ENCODE data around the gene CRYGN. TPM values are rescaled to one million over a fixed set of nuclear protein-coding genes. Genes with fewer than 3 reads are reported as not detected.

CRYGN gene
- under 1 TPM in 1 of 2 donors, not detected in 1; 0.35 TPM for total RNA-seq

DNA sequence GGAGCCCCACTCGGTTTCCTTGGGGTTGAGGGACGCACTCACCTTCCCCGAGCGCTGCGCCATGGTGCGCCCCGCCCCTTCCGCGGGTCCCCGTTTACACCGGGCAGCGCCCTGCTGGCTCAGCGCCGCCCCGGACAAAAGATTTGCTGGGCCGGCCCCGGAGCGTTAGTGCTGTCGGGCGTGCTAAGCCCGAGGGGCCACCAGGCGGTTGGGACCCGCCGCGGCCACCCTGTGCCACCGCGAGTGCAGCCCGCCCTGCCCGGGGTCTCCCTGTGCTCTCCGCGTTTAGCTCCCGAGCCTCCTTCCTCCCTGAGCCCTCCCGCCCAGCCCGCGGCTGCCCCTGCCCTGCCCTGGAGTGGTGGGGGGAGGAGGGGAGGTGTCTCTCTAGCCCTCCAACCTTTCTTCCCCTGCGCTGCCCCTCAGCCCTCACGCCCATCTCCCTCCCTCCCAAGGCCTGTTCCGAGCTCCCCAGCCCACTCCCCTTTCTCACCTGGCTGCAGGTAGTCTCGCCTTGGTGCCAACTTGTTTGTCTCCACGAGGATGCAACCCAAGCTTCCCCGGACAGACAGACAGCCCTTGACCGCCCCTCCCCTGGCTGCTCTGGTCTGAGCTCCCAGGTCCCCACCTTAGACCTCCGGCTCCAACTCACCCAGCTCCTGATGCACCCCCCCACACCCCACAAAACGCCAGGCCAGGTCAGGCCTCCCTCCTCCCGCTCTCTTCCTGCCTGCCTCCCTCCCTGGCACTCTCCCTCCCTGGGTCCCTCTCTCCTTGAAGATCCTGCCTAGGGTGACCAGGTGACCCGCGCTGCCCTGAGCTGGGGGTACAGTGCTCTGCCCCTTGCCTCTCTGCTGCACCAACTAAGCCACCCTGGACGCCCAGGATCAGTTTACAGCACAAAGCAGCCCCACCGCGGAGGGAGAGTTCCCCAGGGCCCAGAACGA is at the start of gene CRYGN:
Gene CRYGN, minus strand, starts transcription at position 287 of the 944 bp plus-strand sequence. Its CDS starts 224 bp downstream, at position 63.
- H3K4me1 ChIP-seq (ENCODE audit: control insufficient read depth in 1 of 2, low read depth in 2 of 2), result peaks cover 38 to 57% of the 10 kb centered on the region in 2 donors
- H3K27me3 ChIP-seq (replicated peaks; ENCODE audit: insufficient read depth), result no peaks in the 10 kb centered on the region
- no peaks in the 10 kb centered on the region for H3K36me3 ChIP-seq
- H3K4me3 ChIP-seq, result peak within 1 kb of the TSS; percentile 45
- no peaks in the 10 kb centered on the region for H3K9me3 ChIP-seq
- DNase-seq (ENCODE audit: low spot score) (no peak), ATAC-seq (ENCODE audit: insufficient number of reproducible peaks, low FRiP score, low read depth) (no peak)
- TF ChIP-seq CTCF (IDR thresholded peaks at IDR 0.05), result no peak
- peak within 1 kb of the TSS; percentile 21 to 55 for H3K27ac ChIP-seq

DNA sequence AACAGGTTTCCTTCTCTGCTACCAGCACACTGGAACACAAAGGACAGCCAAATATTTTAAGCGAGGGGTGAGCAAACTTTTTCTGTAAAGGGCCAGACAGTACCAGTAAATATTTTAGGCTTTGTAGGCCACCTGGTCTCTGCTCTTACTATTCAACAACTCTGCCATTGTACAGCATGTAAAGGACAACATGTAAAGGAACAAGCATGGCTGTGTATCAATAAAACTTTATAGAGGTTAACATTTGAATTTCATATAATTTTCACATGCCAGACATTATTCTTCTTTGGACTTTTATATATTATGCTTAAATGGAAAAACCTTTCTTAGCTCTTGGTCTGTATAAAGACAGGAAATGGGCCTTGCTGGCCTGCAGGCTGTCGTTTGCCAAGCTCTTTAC is 49.6 kb upstream of the CRYGN start:
- Histone ChIP-seq H3K4me3 (no peak overlapping the region), H3K4me1 (ENCODE audit: control insufficient read depth in 1 of 2, low read depth in 2 of 2) (peaks cover 24 to 72% of the 10 kb centered on the region in 2 donors), H3K27ac (no peak overlapping the region), H3K36me3 (peaks cover 6% of the 10 kb centered on the region), H3K9me3 (no peaks in the 10 kb centered on the region), H3K27me3 (replicated peaks; ENCODE audit: insufficient read depth) (no peaks in the 10 kb centered on the region)
- no peak for DNase-seq (ENCODE audit: low spot score)
- no peak for ATAC-seq (ENCODE audit: insufficient number of reproducible peaks, low FRiP score, low read depth)
- no peak for TF ChIP-seq CTCF (IDR thresholded peaks at IDR 0.05)

GRCh38 chr7:151488096-151488495 is 48.2 kb upstream of the CRYGN start:
- Histone ChIP-seq H3K27me3 (replicated peaks; ENCODE audit: insufficient read depth) (no peaks in the 10 kb centered on the region), H3K36me3 (peaks cover 11% of the 10 kb centered on the region), H3K4me1 (ENCODE audit: control insufficient read depth in 1 of 2, low read depth in 2 of 2) (peaks cover 20 to 68% of the 10 kb centered on the region in 2 donors), H3K4me3 (no peak overlapping the region), H3K9me3 (no peaks in the 10 kb centered on the region), H3K27ac (no peak overlapping the region)
- ATAC-seq (ENCODE audit: insufficient number of reproducible peaks, low FRiP score, low read depth), result no peak
- DNase-seq (ENCODE audit: low spot score), result no peak
- no peak for TF ChIP-seq CTCF (IDR thresholded peaks at IDR 0.05)

- Histone ChIP-seq H3K36me3 (peaks cover 16% of the 10 kb centered on the region), H3K9me3 (no peaks in the 10 kb centered on the region), H3K27ac (no peak overlapping the region), H3K4me3 (no peak overlapping the region), H3K4me1 (ENCODE audit: control insufficient read depth in 1 of 2, low read depth in 2 of 2) (peaks cover 20 to 64% of the 10 kb centered on the region in 2 donors), H3K27me3 (replicated peaks; ENCODE audit: insufficient read depth) (no peaks in the 10 kb centered on the region)
- DNase-seq (ENCODE audit: low spot score) (no peak), ATAC-seq (ENCODE audit: insufficient number of reproducible peaks, low FRiP score, low read depth) (no peak)
- TF ChIP-seq CTCF (IDR thresholded peaks at IDR 0.05), result no peak
These were observed 47.3 kb upstream of the CRYGN start for GRCh38 chr7:151487228-151487627.

- no peak for TF ChIP-seq CTCF (IDR thresholded peaks at IDR 0.05)
- DNase-seq (ENCODE audit: low spot score), result no peak
- Histone ChIP-seq H3K36me3 (peaks cover 16% of the 10 kb centered on the region), H3K9me3 (no peaks in the 10 kb centered on the region), H3K27me3 (replicated peaks; ENCODE audit: insufficient read depth) (no peaks in the 10 kb centered on the region), H3K4me1 (ENCODE audit: control insufficient read depth in 1 of 2, low read depth in 2 of 2) (peaks cover 15 to 55% of the 10 kb centered on the region in 2 donors), H3K27ac (no peak overlapping the region), H3K4me3 (no peak overlapping the region)
- ATAC-seq (ENCODE audit: insufficient number of reproducible peaks, low FRiP score, low read depth), result no peak
These were observed 46.1 kb upstream of the CRYGN start for GRCh38 chr7:151486074-151486473.

Data from thoracic aorta (tissue), 2 donors.